CD4-positive, CD25-positive, alpha-beta regulatory T cell (primary cell): ENCODE data around the gene MED7. TPM values are rescaled to one million over a fixed set of nuclear protein-coding genes. Genes with fewer than 3 reads are reported as not detected.
A peak's percentile ranks its signal among the peaks of the same experiment; 100 is the strongest.
"Not testable (repeated sequence)": the region's sequence is repeated elsewhere in the genome, so short reads cannot be mapped to it uniquely, and the experiment has no call there.

Experiments used
- ATAC-seq, 2 donors: fragments of 150-1000 bp; cut with Tn5 transposase; one replicate each; pipeline ENCODE4 v1.10.0; 2021; ENCODE audit warnings: low read depth in 2 of 2, moderate number of reproducible peaks in 2 of 2, moderate library complexity in 1 of 2
- DNase-seq, 3 donors: peaks; one replicate each; pipeline versions ENCODE4 v3.0.0 to v3.0.0-alpha.2; 2012 to 2022; ENCODE audit warnings: mixed read lengths in 1 of 3
- H3K27ac ChIP-seq: one replicate; pipeline ENCODE4 v1.7.0; 2013; ENCODE audit warnings: mild to moderate bottlenecking, low read length; ENCODE audit not compliant: insufficient read depth, poor library complexity, severe bottlenecking
- H3K27me3 ChIP-seq: one replicate; pipeline ENCODE4 v1.7.0; 2013; ENCODE audit warnings: low read length; ENCODE audit not compliant: control insufficient read depth, insufficient read depth
- H3K36me3 ChIP-seq: one replicate; pipeline ENCODE4 v1.7.0; 2013; ENCODE audit warnings: mild to moderate bottlenecking, low read length, moderate library complexity; ENCODE audit not compliant: control insufficient read depth, insufficient read depth
- H3K4me1 ChIP-seq: 2 replicates; pipeline ENCODE4 v1.7.0; 2013; ENCODE audit warnings: mild to moderate bottlenecking, low read length; ENCODE audit not compliant: insufficient read depth, control insufficient read depth, poor library complexity, severe bottlenecking
- H3K4me3 ChIP-seq: one replicate; pipeline ENCODE4 v1.7.0; 2013; ENCODE audit warnings: low read depth, mild to moderate bottlenecking, low read length, moderate library complexity
- H3K9me3 ChIP-seq, 2 experiments: 1 replicate in 1 of 2; 2 replicates in 1 of 2; pipeline ENCODE4 v1.7.0; 2013; ENCODE audit warnings: low read length in 2 of 2, mild to moderate bottlenecking in 1 of 2, moderate library complexity in 1 of 2; ENCODE audit not compliant: control insufficient read depth in 2 of 2
- H3K27ac Mint-ChIP-seq, 3 donors: one replicate each; pipeline ENCODE4 v1.8.0; 2020 to 2022; ENCODE audit warnings: mild to moderate bottlenecking in 3 of 3, mixed read lengths in 3 of 3, moderate library complexity in 2 of 3
- H3K27me3 Mint-ChIP-seq: one replicate; pipeline ENCODE4 v1.8.0; 2022; ENCODE audit warnings: mild to moderate bottlenecking, mixed read lengths
- H3K36me3 Mint-ChIP-seq: one replicate; pipeline ENCODE4 v1.8.0; 2020; ENCODE audit warnings: mixed read lengths
- H3K4me1 Mint-ChIP-seq, 4 donors: one replicate each; pipeline ENCODE4 v1.8.0; 2020 to 2022; ENCODE audit warnings: mixed read lengths in 4 of 4, mild to moderate bottlenecking in 1 of 4
- H3K4me3 Mint-ChIP-seq, 4 donors: one replicate each; pipeline ENCODE4 v1.8.0; 2020 to 2022; ENCODE audit warnings: mild to moderate bottlenecking in 4 of 4, mixed read lengths in 4 of 4, moderate library complexity in 3 of 4
- H3K9me3 Mint-ChIP-seq, 7 donors: one replicate each; pipeline ENCODE4 v1.8.0; 2020 to 2022; ENCODE audit warnings: mixed read lengths in 7 of 7, mild to moderate bottlenecking in 3 of 7, moderate library complexity in 2 of 7
- polyA plus RNA-seq, 4 donors: library from polyadenylated mRNA; unstranded; fragments of 300-500 nt; fragmentation: Illumina TruSeq; gene quantifications; one replicate each; pipeline ENCODE4 v1.2.3, GENCODE V29; 2021
- total RNA-seq: library from RNA; stranded (reverse); gene quantifications from one replicate; pipeline ENCODE4 v1.2.3, GENCODE V29; 2022

Gene MED7
- total RNA-seq (9.0 TPM), polyA plus RNA-seq (10 to 100 TPM; 15.0 to 19.5 (median 16.1) TPM)

- ATAC-seq (peak; percentile 98), DNase-seq (peak; percentile 93 to 100 (median 97))
- H3K27me3 ChIP-seq: no peaks in the 10 kb centered on the region
- Mint-ChIP-seq H3K4me3 (peak within 1 kb of the TSS; percentile 93 to 97 (median 96)), H3K4me1 (peaks cover 9 to 56% (median 37%) of the 10 kb centered on the region in 4 donors), H3K36me3 (peaks cover 17% of the 10 kb centered on the region), H3K9me3 (no peaks in the 10 kb centered on the region), H3K27ac (peak within 1 kb of the TSS; percentile 98 to 99 (median 98)), H3K27me3 (no peaks in the 10 kb centered on the region)
- peak within 1 kb of the TSS; percentile 94 for H3K27ac ChIP-seq
- H3K36me3 ChIP-seq: peaks cover 17% of the 10 kb centered on the region
- no peaks in the 10 kb centered on the region for H3K9me3 ChIP-seq
- H3K4me1 ChIP-seq: peaks cover 24% of the 10 kb centered on the region
- H3K4me3 ChIP-seq: peak within 1 kb of the TSS; percentile 98
Measured at GRCh38 chr5:157142317-157143126, at the start of gene MED7. TSS of gene MED7 (minus strand) at chr5:157142865. CDS start at chr5:157139431, 3,434 bp downstream.

- Histone ChIP-seq H3K27ac (peak overlapping the region; percentile 90), H3K4me3 (peak overlapping the region; percentile 100), H3K9me3 (no peaks in the 10 kb centered on the region), H3K36me3 (peaks cover 71% of the 10 kb centered on the region), H3K4me1 (peaks cover 99% of the 10 kb centered on the region), H3K27me3 (no peaks in the 10 kb centered on the region)
- peak in 1 of 3 donors; percentile 57 for DNase-seq
- peak overlapping the region; percentile 95 to 99 (median 99) for H3K4me3 Mint-ChIP-seq
- peaks cover 0 to 2% (median 0%) of the 10 kb centered on the region in 7 donors for H3K9me3 Mint-ChIP-seq
- peaks cover 39 to 86% (median 64%) of the 10 kb centered on the region in 4 donors for H3K4me1 Mint-ChIP-seq
- H3K27ac Mint-ChIP-seq: peak overlapping the region; percentile 84 to 97 (median 96)
- peak in 1 of 2 donors; percentile 15 for ATAC-seq
- no peaks in the 10 kb centered on the region for H3K27me3 Mint-ChIP-seq
- peaks cover 76% of the 10 kb centered on the region for H3K36me3 Mint-ChIP-seq
Measured at GRCh38 chr5:157189223-157189622, 46.6 kb upstream of the MED7 start.

GRCh38 chr5:157188270-157188669 lies 45.6 kb upstream of the MED7 start:
- Histone ChIP-seq H3K27me3 (no peaks in the 10 kb centered on the region), H3K36me3 (peaks cover 79% of the 10 kb centered on the region), H3K27ac (peak overlapping the region; percentile 90), H3K4me3 (peak overlapping the region; percentile 100), H3K4me1 (peaks cover 93% of the 10 kb centered on the region), H3K9me3 (no peaks in the 10 kb centered on the region)
- Mint-ChIP-seq H3K36me3 (peaks cover 78% of the 10 kb centered on the region), H3K9me3 (peaks cover 0 to 2% (median 0%) of the 10 kb centered on the region in 7 donors), H3K27ac (peak overlapping the region; percentile 84 to 97 (median 96)), H3K27me3 (no peaks in the 10 kb centered on the region), H3K4me1 (peaks cover 29 to 77% (median 55%) of the 10 kb centered on the region in 4 donors), H3K4me3 (peak overlapping the region; percentile 95 to 99 (median 99))
- ATAC-seq: peak in 1 of 2 donors; percentile 24
- no peak for DNase-seq

- Histone ChIP-seq H3K27me3 (no peaks in the 10 kb centered on the region), H3K9me3 (no peaks in the 10 kb centered on the region), H3K36me3 (peaks cover 74% of the 10 kb centered on the region), H3K4me3 (peak overlapping the region; percentile 100), H3K4me1 (peaks cover 82% of the 10 kb centered on the region), H3K27ac (peak overlapping the region; percentile 90)
- H3K4me1 Mint-ChIP-seq: peaks cover 27 to 68% (median 46%) of the 10 kb centered on the region in 4 donors
- H3K27me3 Mint-ChIP-seq: no peaks in the 10 kb centered on the region
- peaks cover 0 to 2% (median 0%) of the 10 kb centered on the region in 7 donors for H3K9me3 Mint-ChIP-seq
- H3K4me3 Mint-ChIP-seq: peak overlapping the region; percentile 95 to 99 (median 99)
- H3K36me3 Mint-ChIP-seq: peaks cover 78% of the 10 kb centered on the region
- ATAC-seq (peak in 1 of 2 donors; percentile 9), DNase-seq (no peak)
- H3K27ac Mint-ChIP-seq: peak overlapping the region; percentile 84 to 97 (median 96)
Measured at GRCh38 chr5:157187046-157187754, 44.5 kb upstream of the MED7 start.

GRCh38 chr5:157186309-157187045 lies 43.8 kb upstream of the MED7 start:
- H3K36me3 ChIP-seq: peaks cover 79% of the 10 kb centered on the region
- ATAC-seq (no peak), DNase-seq (no peak)
- Mint-ChIP-seq H3K9me3 (peaks cover 0 to 2% (median 0%) of the 10 kb centered on the region in 7 donors), H3K36me3 (peaks cover 78% of the 10 kb centered on the region), H3K4me1 (peaks cover 21 to 61% (median 39%) of the 10 kb centered on the region in 4 donors), H3K4me3 (peak overlapping the region; percentile 95 to 99 (median 99)), H3K27me3 (no peaks in the 10 kb centered on the region), H3K27ac (peak overlapping the region; percentile 84 to 96 (median 96))
- no peaks in the 10 kb centered on the region for H3K9me3 ChIP-seq
- peaks cover 75% of the 10 kb centered on the region for H3K4me1 ChIP-seq
- peak overlapping the region; percentile 90 for H3K27ac ChIP-seq
- H3K27me3 ChIP-seq: no peaks in the 10 kb centered on the region
- peak overlapping the region; percentile 100 for H3K4me3 ChIP-seq

GRCh38 chr5:157185122-157185521 lies 42.5 kb upstream of the MED7 start:
- H3K4me1 Mint-ChIP-seq: peaks cover 17 to 55% (median 34%) of the 10 kb centered on the region in 4 donors
- H3K36me3 ChIP-seq: peaks cover 70% of the 10 kb centered on the region
- peak overlapping the region; percentile 90 for H3K27ac ChIP-seq
- DNase-seq, H3K27me3 ChIP-seq, H3K9me3 ChIP-seq, H3K27me3 Mint-ChIP-seq, H3K9me3 Mint-ChIP-seq, ATAC-seq: not testable (repeated sequence)
- peak overlapping the region; percentile 100 for H3K4me3 ChIP-seq
- peaks cover 74% of the 10 kb centered on the region for H3K36me3 Mint-ChIP-seq
- peak overlapping the region; percentile 95 to 99 (median 99) for H3K4me3 Mint-ChIP-seq
- H3K4me1 ChIP-seq: peaks cover 64% of the 10 kb centered on the region
- peak overlapping the region; percentile 71 to 96 (median 93) for H3K27ac Mint-ChIP-seq

- Mint-ChIP-seq H3K9me3 (peaks cover 0 to 2% (median 0%) of the 10 kb centered on the region in 7 donors), H3K27ac (peak overlapping the region; percentile 92 to 96 (median 93)), H3K4me3 (peak overlapping the region; percentile 95 to 99 (median 99)), H3K27me3 (no peaks in the 10 kb centered on the region), H3K4me1 (peaks cover 17 to 57% (median 38%) of the 10 kb centered on the region in 4 donors), H3K36me3 (peaks cover 67% of the 10 kb centered on the region)
- H3K36me3 ChIP-seq: peaks cover 64% of the 10 kb centered on the region
- ATAC-seq (no peak), DNase-seq (no peak)
- H3K27me3 ChIP-seq: no peaks in the 10 kb centered on the region
- H3K4me1 ChIP-seq: peaks cover 64% of the 10 kb centered on the region
- H3K4me3 ChIP-seq: peak overlapping the region; percentile 100
- peak overlapping the region; percentile 90 for H3K27ac ChIP-seq
- no peaks in the 10 kb centered on the region for H3K9me3 ChIP-seq
Measured at GRCh38 chr5:157184117-157184670, 41.5 kb upstream of the MED7 start.
